ENCODE measurements around the gene SLC45A1.
"Not testable (repeated sequence)": the region's sequence is repeated elsewhere in the genome, so short reads cannot be mapped to it uniquely, and the experiment has no call there.

The SLC45A1 gene

GRCh38 chr1:8367571-8368194, 49.8 kb downstream of the SLC45A1 start:
- DNase-seq (ENCODE audit: low read depth in 2 of 2), result no peak

GRCh38 chr1:8368956-8369639, 51.2 kb downstream of the SLC45A1 start:
- DNase-seq (ENCODE audit: low read depth in 2 of 2), result no peak

- no peak for DNase-seq (ENCODE audit: low read depth in 2 of 2)
Measured at GRCh38 chr1:8370046-8370881, 52.4 kb downstream of the SLC45A1 start.

DNA sequence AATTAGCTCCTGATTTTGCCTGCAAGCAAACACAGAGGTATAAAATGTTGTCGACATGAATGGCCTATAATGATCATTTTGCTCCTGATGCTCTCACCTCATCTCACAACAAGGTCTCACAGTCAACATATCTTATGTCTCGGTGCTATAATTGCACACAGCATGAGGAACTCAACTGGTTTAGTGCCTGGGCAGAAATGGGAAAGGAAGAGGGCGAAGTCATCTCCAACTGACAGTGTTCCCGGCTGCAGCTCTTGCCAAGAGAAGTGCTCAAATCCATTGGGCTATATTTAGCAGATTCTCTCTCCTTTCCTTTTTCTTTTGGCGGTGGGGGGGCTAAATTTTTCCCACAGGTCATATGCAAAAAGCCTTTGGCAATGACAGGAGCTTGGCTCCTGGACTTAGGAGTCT, 53.0 kb downstream of the SLC45A1 start:
- DNase-seq (ENCODE audit: low read depth in 2 of 2), result no peak

DNA sequence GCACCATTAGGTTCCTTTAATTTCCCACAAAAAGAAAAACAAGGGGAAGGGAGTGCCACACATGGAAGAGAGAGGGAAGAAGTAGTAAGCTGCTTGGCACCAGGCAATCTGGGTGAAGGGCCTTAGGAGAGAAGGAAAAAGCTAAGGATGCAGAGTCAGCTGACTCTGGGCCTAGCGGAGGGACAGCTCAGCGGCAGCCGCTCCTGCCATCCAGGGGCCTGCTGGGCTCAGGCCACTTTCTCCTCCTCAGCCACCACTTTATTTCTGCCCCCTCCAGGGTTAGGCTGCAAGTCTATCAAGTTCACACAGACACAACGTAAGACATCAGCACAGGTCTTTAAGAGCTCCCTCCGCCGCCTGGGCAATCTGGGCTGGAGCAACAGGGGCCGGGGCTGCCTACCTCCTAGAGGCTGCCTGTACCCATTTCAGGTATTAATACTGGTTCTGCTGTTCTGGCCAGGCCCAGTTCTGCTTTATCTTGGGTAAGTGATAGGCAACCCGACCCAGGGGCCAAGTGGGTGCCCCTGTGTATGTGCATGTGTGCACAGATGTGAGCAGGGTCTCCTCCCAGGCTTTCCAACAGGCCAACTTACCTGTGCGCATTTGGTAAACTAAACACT, 53.6 kb downstream of the SLC45A1 start:
- no peak for DNase-seq (ENCODE audit: low read depth in 2 of 2)

DNA sequence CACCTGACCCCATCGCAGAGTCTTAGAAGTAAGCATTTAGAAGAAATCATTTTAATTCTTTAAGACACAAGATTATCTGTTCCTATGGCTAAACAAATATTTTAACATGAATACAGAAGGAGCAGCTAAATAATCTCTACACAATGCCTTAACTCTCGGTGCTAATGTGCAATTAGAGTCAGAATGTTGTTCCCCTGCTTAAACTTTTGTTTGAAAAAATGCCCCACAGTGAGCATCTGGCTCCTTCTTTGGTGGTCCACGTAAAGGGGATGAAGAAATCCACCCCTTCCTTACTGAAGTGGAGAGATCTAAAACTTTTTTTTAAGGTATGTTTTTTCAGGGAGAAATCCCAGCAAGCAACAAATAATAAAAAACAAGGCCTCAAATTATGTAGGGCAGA, 55.2 kb downstream of the SLC45A1 start:
- no peak for DNase-seq (ENCODE audit: low read depth in 2 of 2)

GRCh38 chr1:8373581-8374241, 55.8 kb downstream of the SLC45A1 start:
- no peak for DNase-seq (ENCODE audit: low read depth in 2 of 2)

- no peak for DNase-seq (ENCODE audit: low read depth in 2 of 2)
Measured at GRCh38 chr1:8374356-8374755, 56.4 kb downstream of the SLC45A1 start.

DNA sequence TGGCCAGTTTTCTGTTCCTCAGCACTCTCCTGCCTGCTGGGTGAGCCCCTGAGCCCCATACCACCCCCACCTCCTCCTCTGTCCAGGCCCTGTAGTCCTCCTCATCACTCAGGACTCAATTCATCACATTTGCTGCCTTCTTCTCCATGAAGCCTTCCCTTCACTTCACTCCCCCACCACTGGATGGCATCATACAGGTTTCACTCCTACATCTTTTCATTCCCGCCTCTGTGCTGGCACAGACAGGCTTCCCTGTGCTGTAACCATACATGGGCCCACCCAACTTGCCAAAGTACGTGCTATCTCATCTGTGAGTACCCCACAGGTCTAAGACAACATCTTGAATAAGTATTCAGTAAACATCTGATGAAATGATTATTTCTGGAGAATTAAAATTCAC, 56.9 kb downstream of the SLC45A1 start:
- DNase-seq (ENCODE audit: low read depth in 2 of 2), result no peak

- no peak for DNase-seq (ENCODE audit: low read depth in 2 of 2)
Measured at GRCh38 chr1:8376358-8376840, 58.5 kb downstream of the SLC45A1 start.

- no peak for DNase-seq (ENCODE audit: low read depth in 2 of 2)
Measured at GRCh38 chr1:8377271-8377981, 59.5 kb downstream of the SLC45A1 start.

DNA sequence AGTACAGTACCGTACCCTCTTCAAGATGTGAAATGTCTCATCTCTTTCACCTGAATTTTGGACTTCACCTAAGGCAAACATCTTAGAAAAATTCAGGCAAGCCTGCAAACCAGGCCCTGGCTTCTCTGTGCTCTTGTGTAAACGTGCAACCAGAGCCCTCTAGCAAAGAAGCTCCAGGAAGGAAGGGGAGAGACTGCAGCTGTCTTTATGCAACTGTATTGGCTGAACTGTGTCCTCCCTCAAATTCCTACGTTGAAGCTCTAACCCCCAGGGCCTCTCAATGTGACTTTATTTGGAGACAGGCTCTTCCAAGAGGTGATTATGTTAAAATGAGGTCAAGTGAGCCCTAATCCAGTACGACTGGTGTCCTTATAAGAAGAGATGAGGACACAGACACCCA, 60.3 kb downstream of the SLC45A1 start:
- no peak for DNase-seq (ENCODE audit: low read depth in 2 of 2)

DNA sequence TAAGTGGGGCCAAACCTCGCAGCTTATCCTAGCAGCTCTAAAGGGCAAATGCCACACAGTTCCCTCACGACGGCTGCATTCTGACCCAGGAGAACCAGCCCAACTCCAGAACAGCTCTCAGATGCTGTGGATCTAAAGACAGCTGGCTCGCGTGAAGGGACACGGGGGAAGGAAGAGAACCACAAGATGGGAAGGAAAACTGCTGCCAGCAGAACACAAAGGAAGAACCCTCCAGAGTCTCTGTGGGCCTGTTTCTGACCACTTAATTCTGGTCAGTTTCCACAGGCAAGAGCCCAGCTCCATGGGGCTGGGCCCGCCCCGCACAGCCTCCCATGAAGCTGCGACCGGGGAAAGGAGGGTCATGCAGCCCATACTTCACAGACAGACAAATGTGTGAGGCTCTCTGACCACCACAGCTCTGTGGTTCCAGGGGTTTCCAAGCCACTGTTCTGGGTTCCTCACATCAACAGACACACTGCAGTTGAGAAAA, 61.1 kb downstream of the SLC45A1 start:
- DNase-seq (ENCODE audit: low read depth in 2 of 2), result no peak

GRCh38 chr1:8379513-8380186, 61.7 kb downstream of the SLC45A1 start:
- no peak for DNase-seq (ENCODE audit: low read depth in 2 of 2)

- not testable (repeated sequence) for DNase-seq (ENCODE audit: low read depth in 2 of 2)
Measured at GRCh38 chr1:8380310-8380709, 62.4 kb downstream of the SLC45A1 start.

- DNase-seq (ENCODE audit: low read depth in 2 of 2), result no peak
Measured at GRCh38 chr1:8381618-8382017, 63.7 kb downstream of the SLC45A1 start.

DNA sequence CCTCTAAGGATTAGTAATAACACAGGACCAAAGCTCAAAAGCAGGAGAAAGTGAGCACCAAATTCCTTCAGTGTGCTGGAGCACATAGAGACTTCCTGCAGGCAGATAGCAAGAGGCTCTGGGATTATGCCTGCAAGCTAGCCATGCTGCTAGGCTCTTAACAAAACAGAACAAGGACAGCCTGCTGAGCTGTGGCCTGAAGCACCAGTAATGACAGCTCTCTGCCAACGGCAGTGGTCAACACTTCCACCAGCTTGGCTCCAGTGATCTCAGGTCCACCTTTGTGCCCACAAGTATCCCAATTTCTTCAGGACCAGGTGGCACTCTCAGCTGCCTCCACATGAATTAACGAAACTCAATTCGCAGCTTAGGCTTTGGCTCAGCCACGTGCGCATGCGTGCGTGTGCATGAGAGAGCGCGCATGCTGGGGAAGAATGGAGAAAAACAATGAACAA, 64.2 kb downstream of the SLC45A1 start:
- DNase-seq (ENCODE audit: low read depth in 2 of 2), result no peak

GRCh38 chr1:8382608-8383505, 64.9 kb downstream of the SLC45A1 start:
- DNase-seq (ENCODE audit: low read depth in 2 of 2), result no peak

DNA sequence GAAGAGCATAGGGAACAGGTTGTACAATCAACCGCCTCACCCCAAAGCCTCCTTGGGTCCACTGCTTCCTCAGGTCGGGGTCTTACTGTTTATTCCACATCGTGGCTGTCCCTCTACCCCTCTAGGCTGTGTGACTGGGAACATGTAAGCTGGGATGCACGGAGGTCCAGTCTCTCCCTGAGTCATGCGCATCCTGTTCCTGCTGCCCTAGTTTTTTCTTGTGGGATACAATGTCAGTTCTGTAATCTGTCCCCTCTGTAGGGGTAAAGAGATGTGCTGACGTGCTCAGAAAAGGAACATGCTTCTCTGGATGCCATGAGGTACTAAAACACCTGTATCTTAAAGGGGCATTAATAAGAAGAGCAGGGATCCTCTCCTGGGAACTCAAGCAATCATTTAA, 66.2 kb downstream of the SLC45A1 start:
- DNase-seq (ENCODE audit: low read depth in 2 of 2), result no peak
